ENCODE results near the gene TRIM56.
"Not testable (repeated sequence)": the region's sequence is repeated elsewhere in the genome, so short reads cannot be mapped to it uniquely, and the experiment has no call there.

TRIM56 gene

GRCh38 chr7:101104799-101105198, 19.5 kb downstream of the TRIM56 start:
- Histone ChIP-seq H3K79me2 (ENCODE audit: low read length) (no peaks in the 10 kb centered on the region), H3K4me2 (ENCODE audit: low read depth, low read length) (no peak overlapping the region), H3K27me3 (replicated peaks; ENCODE audit: insufficient read depth, low read length) (peaks cover 82% of the 10 kb centered on the region), H3K9me3 (replicated peaks; ENCODE audit: insufficient read depth, low read length) (no peaks in the 10 kb centered on the region), H4K20me1 (ENCODE audit: insufficient read depth, low read length) (no peaks in the 10 kb centered on the region), H3F3A (ENCODE audit: insufficient read depth, low read length) (no peaks in the 10 kb centered on the region), H3K4me3 (ENCODE audit: low read length) (no peak overlapping the region), H3K9me2 (replicated peaks; ENCODE audit: insufficient read depth, low read length) (no peaks in the 10 kb centered on the region), H3K9ac (ENCODE audit: low read length) (no peak overlapping the region), H3K4me1 (ENCODE audit: low read length) (no peaks in the 10 kb centered on the region), H3K36me3 (replicated peaks; ENCODE audit: insufficient read depth, low read length) (no peaks in the 10 kb centered on the region), H2AFZ (ENCODE audit: low read length) (no peak overlapping the region), H3K27ac (ENCODE audit: low read length) (no peak overlapping the region)
- no peak for TF ChIP-seq CTCF (IDR thresholded peaks at IDR 0.05; ENCODE audit: low read length)
- no peak for TF ChIP-seq EZH2phosphoT487 (IDR thresholded peaks at IDR 0.05; ENCODE audit: low read length)
- no peak for TF ChIP-seq EZH2 (optimal IDR thresholded peaks at IDR 0.05; ENCODE audit: low read depth, low read length)
- no peak for DNase-seq

GRCh38 chr7:101105248-101105647, 20.0 kb downstream of the TRIM56 start:
- not testable (repeated sequence) for H3K9ac ChIP-seq (ENCODE audit: low read length); H2AFZ ChIP-seq (ENCODE audit: low read length); H3K9me2 ChIP-seq (replicated peaks; ENCODE audit: insufficient read depth, low read length); DNase-seq; H3K4me3 ChIP-seq (ENCODE audit: low read length); H3K4me2 ChIP-seq (ENCODE audit: low read depth, low read length); H3K36me3 ChIP-seq (replicated peaks; ENCODE audit: insufficient read depth, low read length); H3K79me2 ChIP-seq (ENCODE audit: low read length); H3F3A ChIP-seq (ENCODE audit: insufficient read depth, low read length); H4K20me1 ChIP-seq (ENCODE audit: insufficient read depth, low read length); H3K9me3 ChIP-seq (replicated peaks; ENCODE audit: insufficient read depth, low read length); H3K4me1 ChIP-seq (ENCODE audit: low read length); H3K27ac ChIP-seq (ENCODE audit: low read length)
- peaks cover 84% of the 10 kb centered on the region for H3K27me3 ChIP-seq (replicated peaks; ENCODE audit: insufficient read depth, low read length)

- H3K9me2 ChIP-seq (replicated peaks; ENCODE audit: insufficient read depth, low read length): no peaks in the 10 kb centered on the region
- no peaks in the 10 kb centered on the region for H3F3A ChIP-seq (ENCODE audit: insufficient read depth, low read length)
- H3K4me1 ChIP-seq (ENCODE audit: low read length): no peaks in the 10 kb centered on the region
- no peaks in the 10 kb centered on the region for H3K79me2 ChIP-seq (ENCODE audit: low read length)
- peaks cover 77% of the 10 kb centered on the region for H3K27me3 ChIP-seq (replicated peaks; ENCODE audit: insufficient read depth, low read length)
- no peak overlapping the region for H3K9ac ChIP-seq (ENCODE audit: low read length)
- TF ChIP-seq EZH2 (optimal IDR thresholded peaks at IDR 0.05; ENCODE audit: low read depth, low read length) (no peak), EZH2phosphoT487 (IDR thresholded peaks at IDR 0.05; ENCODE audit: low read length) (no peak), CTCF (IDR thresholded peaks at IDR 0.05; ENCODE audit: low read length) (no peak)
- no peak for DNase-seq
- H2AFZ ChIP-seq (ENCODE audit: low read length): no peak overlapping the region
- H3K36me3 ChIP-seq (replicated peaks; ENCODE audit: insufficient read depth, low read length): no peaks in the 10 kb centered on the region
- H3K4me3 ChIP-seq (ENCODE audit: low read length): no peak overlapping the region
- no peak overlapping the region for H3K27ac ChIP-seq (ENCODE audit: low read length)
- no peaks in the 10 kb centered on the region for H3K9me3 ChIP-seq (replicated peaks; ENCODE audit: insufficient read depth, low read length)
- no peaks in the 10 kb centered on the region for H4K20me1 ChIP-seq (ENCODE audit: insufficient read depth, low read length)
- H3K4me2 ChIP-seq (ENCODE audit: low read depth, low read length): no peak overlapping the region
These were observed 21.1 kb downstream of the TRIM56 start for GRCh38 chr7:101106386-101106785.

DNA sequence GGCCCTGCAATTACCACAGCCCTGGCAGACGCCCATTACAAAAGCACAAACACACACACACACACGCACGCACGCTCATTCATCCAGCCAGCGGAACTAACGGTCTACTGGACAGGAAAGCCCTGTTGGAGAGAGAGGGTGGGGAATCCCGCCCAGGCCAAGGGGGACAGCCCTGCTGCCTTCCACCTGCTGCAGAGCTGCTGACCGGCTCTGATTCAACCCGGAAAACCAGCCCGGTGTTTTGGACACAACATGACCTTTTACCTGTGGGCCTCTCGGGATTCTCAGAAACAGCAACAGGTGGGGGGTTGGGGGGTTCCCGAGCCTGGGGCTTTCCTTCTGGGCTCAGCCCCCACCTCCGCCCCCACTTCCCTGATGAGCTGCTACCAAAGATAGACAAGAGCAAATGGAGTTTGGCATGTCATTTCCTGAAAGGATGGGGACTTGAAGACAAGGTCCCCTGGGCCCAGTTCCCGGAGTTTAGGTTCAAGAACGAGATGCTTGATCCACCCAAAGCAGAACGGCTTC, 23.1 kb downstream of the TRIM56 start:
- Histone ChIP-seq H3K4me2 (ENCODE audit: low read depth, low read length) (no peak overlapping the region), H3K4me1 (ENCODE audit: low read length) (no peaks in the 10 kb centered on the region), H3K4me3 (ENCODE audit: low read length) (no peak overlapping the region), H3K9me2 (replicated peaks; ENCODE audit: insufficient read depth, low read length) (no peaks in the 10 kb centered on the region), H2AFZ (ENCODE audit: low read length) (no peak overlapping the region), H3K36me3 (replicated peaks; ENCODE audit: insufficient read depth, low read length) (no peaks in the 10 kb centered on the region), H3K27ac (ENCODE audit: low read length) (no peak overlapping the region), H4K20me1 (ENCODE audit: insufficient read depth, low read length) (no peaks in the 10 kb centered on the region), H3K9me3 (replicated peaks; ENCODE audit: insufficient read depth, low read length) (no peaks in the 10 kb centered on the region), H3K9ac (ENCODE audit: low read length) (no peak overlapping the region), H3F3A (ENCODE audit: insufficient read depth, low read length) (no peaks in the 10 kb centered on the region), H3K79me2 (ENCODE audit: low read length) (no peaks in the 10 kb centered on the region), H3K27me3 (replicated peaks; ENCODE audit: insufficient read depth, low read length) (peaks cover 75% of the 10 kb centered on the region)
- no peak for TF ChIP-seq EZH2phosphoT487 (IDR thresholded peaks at IDR 0.05; ENCODE audit: low read length)
- no peak for TF ChIP-seq CTCF (IDR thresholded peaks at IDR 0.05; ENCODE audit: low read length)
- TF ChIP-seq EZH2 (optimal IDR thresholded peaks at IDR 0.05; ENCODE audit: low read depth, low read length): no peak
- no peak for DNase-seq
